Measurements from ENCODE around the gene NTHL1.
"Not testable (repeated sequence)": the region's sequence is repeated elsewhere in the genome, so short reads cannot be mapped to it uniquely, and the experiment has no call there.

The NTHL1 gene

DNA sequence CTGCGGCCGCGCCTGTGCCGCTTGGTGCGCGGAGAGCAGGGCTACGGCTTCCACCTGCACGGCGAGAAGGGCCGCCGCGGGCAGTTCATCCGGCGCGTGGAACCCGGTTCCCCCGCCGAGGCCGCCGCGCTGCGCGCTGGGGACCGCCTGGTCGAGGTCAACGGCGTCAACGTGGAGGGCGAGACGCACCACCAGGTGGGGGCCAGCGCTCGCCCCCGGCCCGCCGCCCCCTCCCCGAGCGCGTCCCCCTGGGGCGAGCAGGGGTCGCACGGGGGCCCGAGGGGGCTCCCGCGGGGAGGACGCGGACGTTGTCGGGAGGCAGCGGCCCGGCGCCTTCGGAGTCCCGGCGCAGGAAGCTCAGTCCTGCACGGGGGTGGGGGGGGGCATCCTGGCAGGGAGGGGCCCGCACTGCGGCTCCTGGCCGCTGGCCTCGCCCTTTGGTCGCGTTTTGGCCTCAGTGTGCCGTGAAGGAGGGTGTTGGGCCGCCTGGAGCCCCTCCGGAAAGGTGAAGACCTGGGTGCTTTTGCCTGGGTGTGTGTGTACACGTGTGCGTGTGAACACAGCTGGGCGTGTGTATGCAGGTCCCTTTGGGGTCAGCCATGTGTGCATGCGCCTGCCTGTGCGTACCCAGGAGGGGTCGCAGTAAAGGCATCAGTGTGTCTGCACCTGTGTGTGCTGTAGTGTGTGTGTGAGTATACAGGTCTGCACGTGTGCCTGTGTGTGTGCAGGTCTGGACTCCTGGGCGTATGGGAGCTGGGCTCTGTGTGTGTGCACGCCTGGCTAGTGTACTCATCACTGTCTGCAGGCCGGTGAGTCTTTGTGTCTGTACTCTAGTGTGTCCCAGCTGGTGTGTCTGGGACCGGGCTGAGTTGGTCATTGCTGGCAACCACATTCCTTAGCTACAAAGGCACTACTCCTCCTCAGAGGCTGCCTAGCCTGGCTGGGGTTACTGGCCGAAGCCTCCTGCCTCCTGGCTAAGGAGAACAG is 20.3 kb downstream of the NTHL1 start:
- no peak for DNase-seq

GRCh38 chr16:2026461-2027023 is 21.1 kb downstream of the NTHL1 start, which contains the start of gene NHERF2:
Gene NHERF2, plus strand, starts transcription at chr16:2026902. Its CDS starts 104 bp downstream, at chr16:2027006.
- no peak for DNase-seq

- no peak for DNase-seq
Measured at GRCh38 chr16:2025878-2026460, 21.7 kb downstream of the NTHL1 start.

- no peak for DNase-seq
Measured at GRCh38 chr16:2025251-2025650, 22.4 kb downstream of the NTHL1 start.

GRCh38 chr16:2024032-2024420 is 23.6 kb downstream of the NTHL1 start:
- no peak for DNase-seq

DNA sequence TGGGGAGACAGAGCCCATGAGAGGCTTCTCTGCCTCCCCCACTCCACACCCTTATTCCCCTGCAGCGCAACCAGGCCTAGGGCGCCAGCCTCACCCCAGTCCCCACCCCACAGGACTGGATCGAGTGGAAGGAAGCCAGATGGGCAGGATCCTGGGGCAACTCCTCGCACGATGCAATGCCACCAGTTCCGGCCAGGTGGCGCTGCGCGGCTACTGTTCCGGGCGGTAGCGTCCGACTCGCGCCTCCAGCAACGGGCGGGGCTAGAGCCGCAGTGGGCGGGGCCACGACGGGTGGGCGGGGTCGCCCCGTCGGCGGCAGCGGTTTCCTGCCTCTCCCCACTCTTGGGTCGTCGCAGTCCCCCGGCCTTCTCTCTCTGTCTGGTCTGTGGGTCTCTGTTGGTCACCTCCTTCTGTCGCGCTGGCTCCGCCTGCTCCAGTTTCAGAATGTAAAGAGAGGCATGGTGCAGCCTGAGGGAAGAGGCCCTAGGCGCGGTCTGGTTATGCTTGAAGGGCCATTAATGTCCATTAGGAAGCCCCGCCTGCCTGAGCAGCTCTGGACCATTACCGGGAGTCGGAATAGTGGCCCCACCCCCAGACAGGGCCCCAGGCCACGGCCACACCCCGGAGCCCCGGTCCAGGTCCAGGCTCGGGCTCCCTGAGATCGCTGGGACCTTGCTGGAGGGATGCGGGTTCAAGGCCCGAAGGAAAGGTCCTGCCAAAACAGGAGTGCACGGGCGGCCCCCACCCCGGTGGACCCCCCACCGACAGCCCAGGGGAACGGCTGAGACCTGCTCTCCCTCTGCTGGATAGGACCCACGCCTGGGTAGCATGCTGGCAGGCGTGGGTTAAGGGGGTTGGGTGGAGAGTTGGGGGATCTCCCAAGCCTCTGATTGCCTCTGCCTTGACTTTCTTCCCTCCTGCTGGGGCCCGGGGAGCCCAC is 24.3 kb downstream of the NTHL1 start:
- peak; percentile 70 to 77 for DNase-seq

DNA sequence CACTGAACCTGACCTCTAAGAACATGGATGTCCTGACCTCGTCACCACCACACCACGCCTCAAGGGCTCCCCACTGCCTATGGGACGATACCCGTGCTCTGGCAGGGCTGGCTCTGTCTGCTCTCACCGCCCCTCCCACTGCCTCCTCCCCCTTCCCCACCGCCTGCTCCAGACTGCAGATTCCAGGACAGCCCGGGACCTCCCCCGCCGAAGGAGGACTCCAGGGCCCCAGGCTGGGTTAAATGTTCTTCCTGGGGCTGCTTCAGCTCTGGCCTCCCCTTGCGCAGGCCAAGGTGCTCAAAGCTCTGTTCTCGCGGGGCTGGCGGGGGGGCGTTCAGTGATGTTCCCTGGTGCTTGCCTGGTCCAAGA is 24.9 kb downstream of the NTHL1 start:
- peak in 1 of 2 experiments; percentile 36 for DNase-seq

DNA sequence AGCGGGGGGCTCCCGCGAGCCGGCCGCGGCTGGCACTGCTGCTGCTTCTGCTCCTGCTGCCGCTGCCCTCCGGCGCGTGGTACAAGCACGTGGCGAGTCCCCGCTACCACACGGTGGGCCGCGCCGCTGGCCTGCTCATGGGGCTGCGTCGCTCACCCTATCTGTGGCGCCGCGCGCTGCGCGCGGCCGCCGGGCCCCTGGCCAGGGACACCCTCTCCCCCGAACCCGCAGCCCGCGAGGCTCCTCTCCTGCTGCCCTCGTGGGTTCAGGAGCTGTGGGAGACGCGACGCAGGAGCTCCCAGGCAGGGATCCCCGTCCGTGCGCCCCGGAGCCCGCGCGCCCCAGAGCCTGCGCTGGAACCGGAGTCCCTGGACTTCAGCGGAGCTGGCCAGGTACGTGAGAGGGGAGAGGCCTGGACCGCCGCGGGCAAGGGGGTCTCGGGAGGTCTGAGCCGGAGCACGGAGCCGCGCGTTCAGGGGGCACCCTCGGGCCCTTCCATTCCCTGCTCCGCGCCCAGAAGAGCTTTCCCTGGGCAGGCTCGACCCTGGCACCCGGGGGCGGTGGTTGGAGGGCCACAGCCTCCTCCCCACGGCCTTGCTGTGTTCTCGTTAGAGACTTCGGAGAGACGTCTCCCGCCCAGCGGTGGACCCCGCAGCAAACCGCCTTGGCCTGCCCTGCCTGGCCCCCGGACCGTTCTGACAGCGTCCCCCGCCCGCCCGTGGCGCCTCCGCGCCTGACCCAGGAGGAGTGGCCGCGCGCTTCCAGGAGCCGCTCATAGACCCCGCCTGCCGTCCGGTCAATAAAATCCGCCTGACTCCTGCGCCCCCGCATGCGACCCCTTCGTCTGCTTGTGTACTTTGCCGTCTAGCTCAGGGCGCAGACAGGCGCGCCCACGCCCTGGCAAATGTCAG is 27.5 kb downstream of the NTHL1 start:
- no peak for DNase-seq

DNA sequence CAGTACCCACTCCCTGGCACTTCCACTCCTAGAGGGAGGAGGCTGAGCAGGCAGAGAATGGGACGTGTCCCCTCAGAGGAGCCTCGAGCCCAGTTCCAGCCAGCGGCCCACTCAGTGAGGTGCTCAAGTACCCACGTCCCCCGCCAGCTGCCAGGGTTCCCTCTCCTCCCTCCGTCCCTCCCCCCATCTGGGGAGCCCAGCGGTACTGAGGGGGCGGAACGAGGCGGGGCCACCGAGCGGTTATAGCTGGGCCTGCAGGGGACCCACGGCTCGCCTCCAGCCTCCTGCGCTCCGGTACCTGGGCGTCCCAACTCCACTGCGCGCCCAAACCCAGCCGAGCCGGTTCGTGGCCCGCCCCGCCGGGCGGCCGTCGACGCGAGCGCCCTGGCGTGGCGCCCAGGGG is 28.1 kb downstream of the NTHL1 start, which contains the start of gene NPW:
NPW (plus strand) TSS at position 268 of the 403 bp plus-strand sequence.
- DNase-seq, result no peak

DNA sequence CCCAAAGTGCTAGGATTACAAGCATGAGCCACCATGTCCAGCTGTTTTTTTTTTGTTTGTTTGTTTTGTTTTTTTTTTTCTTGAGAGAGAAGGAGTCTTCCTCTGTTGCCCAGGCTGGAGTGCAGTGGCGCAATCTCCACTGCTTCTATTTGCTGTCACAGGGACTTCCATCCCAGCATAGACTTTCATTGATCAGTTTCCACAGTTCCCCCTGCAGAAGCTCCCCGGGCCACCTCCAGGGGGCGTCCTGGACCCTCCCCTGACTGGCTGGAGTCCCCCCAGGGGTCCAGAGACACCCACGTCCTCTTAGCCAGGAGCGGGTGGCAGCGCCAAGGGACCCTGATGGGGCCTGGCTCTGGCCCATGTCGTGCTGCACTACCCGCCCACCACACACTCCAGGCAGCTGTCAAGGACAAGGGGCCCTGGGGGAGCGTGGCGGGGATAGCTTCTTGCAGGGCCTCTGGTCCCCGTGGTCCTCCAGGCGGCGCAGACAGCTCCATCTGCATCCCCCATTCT is 31.2 kb downstream of the NTHL1 start:
- DNase-seq, result no peak

DNA sequence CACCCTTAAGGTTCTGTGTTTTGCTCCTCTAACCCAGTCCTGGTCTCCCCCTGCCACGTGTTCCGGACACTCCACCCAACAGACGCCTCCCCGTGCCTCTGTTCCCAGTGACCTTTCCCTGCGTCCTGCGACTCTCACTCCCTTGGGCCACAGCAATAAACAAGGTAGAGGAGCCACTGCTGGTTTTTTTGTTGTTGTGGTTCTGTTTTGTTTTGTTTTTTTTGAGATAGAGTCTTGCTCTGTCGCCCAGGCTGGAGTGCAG is 31.8 kb downstream of the NTHL1 start:
- no peak for DNase-seq

- no peak for DNase-seq
Measured at GRCh38 chr16:2015117-2015946, 32.3 kb downstream of the NTHL1 start.

DNA sequence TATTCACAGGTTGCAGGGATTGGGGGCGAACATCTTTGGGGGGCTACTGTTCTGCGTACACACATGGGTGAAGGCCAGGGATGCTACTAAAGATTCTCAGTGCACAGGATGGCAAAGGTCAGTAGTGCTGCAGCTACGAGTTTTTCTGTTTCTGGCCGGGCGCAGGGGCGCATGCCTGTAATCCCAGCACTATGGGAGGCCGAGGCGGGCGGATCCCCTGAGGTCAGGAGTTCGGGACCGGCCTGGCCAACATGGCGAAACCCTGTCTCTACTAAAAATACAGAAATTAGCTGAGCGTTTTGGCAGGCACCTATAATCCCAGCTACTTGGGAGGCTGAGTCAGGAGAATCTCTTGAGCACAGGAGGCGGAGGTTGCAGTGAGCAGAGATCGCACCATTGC is 34.1 kb downstream of the NTHL1 start:
- no peak for DNase-seq

DNA sequence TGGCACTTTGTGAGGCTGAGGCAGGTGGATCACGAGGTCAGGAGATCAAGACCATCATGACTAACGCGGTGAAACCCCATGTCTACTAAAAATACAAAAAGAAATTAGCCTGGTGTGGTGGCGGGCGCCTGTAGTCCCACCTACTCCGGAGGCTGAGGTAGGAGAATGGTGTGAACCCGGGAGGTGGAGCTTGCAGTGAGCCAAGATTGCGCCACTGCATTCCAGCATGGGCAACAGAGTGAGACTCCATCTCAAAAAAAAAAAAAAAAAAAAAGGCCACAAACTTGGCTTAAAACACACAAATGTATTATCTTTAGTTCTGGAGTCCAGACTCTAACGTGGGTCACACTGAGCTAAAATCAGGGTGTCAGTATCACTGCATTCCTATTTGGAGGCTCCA is 35.9 kb downstream of the NTHL1 start:
- DNase-seq, result not testable (repeated sequence)

- DNase-seq, result peak in 1 of 2 experiments; percentile 83
Measured at GRCh38 chr16:2009791-2010510, 37.7 kb downstream of the NTHL1 start, which contains the start of gene ZNF598. Gene ZNF598, minus strand, starts transcription at chr16:2009821.

DNA sequence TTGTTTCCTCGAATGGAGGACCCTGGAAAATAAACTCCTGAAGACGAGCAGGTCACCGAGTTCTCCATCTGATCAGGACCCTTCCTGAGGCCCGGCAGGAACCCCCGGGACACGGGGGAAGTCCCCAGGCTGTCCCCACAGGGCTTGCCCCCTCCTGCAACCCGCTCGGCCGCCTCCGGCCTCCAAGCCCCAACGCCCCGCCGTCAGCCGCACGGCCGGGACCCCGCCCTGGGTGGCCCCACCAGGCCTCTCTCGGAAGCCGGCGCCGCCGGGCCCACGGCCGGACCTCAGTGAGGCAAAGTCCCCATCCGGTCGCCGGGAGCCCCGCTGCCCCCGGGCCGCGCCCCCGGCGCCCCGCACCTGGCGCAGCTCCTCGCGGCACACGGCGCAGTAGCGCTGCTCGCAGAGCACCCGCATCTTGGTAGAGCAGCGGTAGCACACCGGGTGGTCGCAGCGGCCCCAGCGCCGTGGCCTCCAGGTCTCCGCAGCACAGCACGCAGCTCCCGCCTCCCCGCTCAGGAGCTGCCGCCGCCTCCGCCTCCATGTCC is 38.4 kb downstream of the NTHL1 start:
- DNase-seq, result no peak

- no peak for DNase-seq
Measured at GRCh38 chr16:2008631-2009163, 38.9 kb downstream of the NTHL1 start.

- DNase-seq, result no peak
Measured at GRCh38 chr16:2008009-2008526, 39.6 kb downstream of the NTHL1 start.
